ENCODE measurements around the gene ATP5MC2.

ATP5MC2 gene

DNA sequence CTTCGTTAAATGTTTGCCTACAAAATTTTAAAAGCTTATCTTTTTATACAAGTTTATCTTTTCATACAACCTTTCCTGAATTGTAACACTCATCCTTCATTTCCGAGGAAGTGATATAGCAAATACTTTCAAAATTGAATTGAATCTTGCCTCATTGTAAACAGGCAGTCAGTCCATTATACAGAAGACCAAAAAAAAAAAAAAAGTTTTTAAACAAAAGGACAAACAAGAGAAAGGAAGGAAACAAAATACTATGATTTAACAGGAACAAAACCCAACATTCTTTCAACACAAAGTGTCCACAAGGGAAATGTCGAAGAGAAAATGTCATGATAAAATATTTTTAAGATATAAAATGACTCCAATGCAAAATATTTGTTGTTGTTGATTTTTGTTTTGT, 58.2 kb downstream of the ATP5MC2 start:
- Histone ChIP-seq H3K36me3 (ENCODE audit: control insufficient read depth, insufficient read depth, low read length) (peaks cover under 1% of the 10 kb centered on the region; the same call in 1 of the 2 replicates), H3K4me3 (replicated peaks; ENCODE audit: low read depth, low read length) (peak overlapping the region; percentile 52), H3K27me3 (replicated peaks; ENCODE audit: control insufficient read depth, insufficient read depth, low read length) (no peaks in the 10 kb centered on the region)
- TF ChIP-seq, protein P1, sequence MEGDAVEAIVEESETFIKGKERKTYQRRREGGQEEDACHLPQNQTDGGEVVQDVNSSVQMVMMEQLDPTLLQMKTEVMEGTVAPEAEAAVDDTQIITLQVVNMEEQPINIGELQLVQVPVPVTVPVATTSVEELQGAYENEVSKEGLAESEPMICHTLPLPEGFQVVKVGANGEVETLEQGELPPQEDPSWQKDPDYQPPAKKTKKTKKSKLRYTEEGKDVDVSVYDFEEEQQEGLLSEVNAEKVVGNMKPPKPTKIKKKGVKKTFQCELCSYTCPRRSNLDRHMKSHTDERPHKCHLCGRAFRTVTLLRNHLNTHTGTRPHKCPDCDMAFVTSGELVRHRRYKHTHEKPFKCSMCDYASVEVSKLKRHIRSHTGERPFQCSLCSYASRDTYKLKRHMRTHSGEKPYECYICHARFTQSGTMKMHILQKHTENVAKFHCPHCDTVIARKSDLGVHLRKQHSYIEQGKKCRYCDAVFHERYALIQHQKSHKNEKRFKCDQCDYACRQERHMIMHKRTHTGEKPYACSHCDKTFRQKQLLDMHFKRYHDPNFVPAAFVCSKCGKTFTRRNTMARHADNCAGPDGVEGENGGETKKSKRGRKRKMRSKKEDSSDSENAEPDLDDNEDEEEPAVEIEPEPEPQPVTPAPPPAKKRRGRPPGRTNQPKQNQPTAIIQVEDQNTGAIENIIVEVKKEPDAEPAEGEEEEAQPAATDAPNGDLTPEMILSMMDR (IDR thresholded peaks at IDR 0.05; ENCODE audit: insufficient read depth, low read length, poor library complexity, severe bottlenecking): no peak
- DNase-seq (ENCODE audit: extremely low read depth, insufficient read length): no peak

DNA sequence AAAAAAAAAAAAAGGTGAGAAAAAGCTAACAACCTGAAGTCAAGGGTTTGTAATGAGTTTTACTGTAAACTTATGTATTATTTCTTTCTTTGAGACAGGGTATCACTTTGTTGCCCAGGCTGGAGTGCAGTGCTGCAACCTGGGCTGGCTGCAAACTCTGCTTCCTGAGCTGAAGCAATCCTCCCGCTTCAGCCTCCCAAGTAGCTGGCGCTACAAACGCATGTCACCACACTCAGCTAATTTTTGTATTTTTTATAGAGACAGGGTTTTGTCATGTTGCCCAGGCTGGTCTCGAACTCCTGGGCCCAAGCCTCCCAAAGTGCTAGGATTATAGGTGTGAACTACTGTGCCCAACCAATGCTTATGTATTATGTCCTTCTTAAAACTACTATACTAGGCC, 58.9 kb downstream of the ATP5MC2 start:
- no peaks in the 10 kb centered on the region for H3K27me3 ChIP-seq (replicated peaks; ENCODE audit: control insufficient read depth, insufficient read depth, low read length)
- TF ChIP-seq, protein P1 (IDR thresholded peaks at IDR 0.05; ENCODE audit: insufficient read depth, low read length, poor library complexity, severe bottlenecking): no peak
- no peak for DNase-seq (ENCODE audit: extremely low read depth, insufficient read length)
- no peak overlapping the region for H3K4me3 ChIP-seq (replicated peaks; ENCODE audit: low read depth, low read length)
- H3K36me3 ChIP-seq (ENCODE audit: control insufficient read depth, insufficient read depth, low read length): no peaks in the 10 kb centered on the region; the same call in 1 of the 2 replicates

Data from GM06990 (cell line).